ENCODE data around the gene TYMP. TPM values are rescaled to one million over a fixed set of nuclear protein-coding genes. Genes with fewer than 3 reads are reported as not detected.

TYMP gene
- total and polyA plus RNA-seq, 2 of the 4 experiments (the other 2 are of a cell fraction): 0.18 to 0.74 TPM

- Histone ChIP-seq H3K79me1 (ENCODE audit: low read depth in 1 of 2, low read length in 2 of 2) (peaks cover 0 to 3% of the 10 kb centered on the region in 2 experiments; a peak in 1 of 4 replicates), H2BK120ac (ENCODE audit: low read depth, low read length) (no peak overlapping the region), H4K8ac (ENCODE audit: low read depth in 2 of 2, low read length in 2 of 2) (no peak overlapping the region), H2AFZ (replicated peaks; ENCODE audit: low read length, poor library complexity) (peak overlapping the region; percentile 51), H2BK5ac (ENCODE audit: low read depth, low read length, poor library complexity, severe bottlenecking) (no peak overlapping the region), H3K14ac (replicated peaks; ENCODE audit: low read depth, low read length) (no peak overlapping the region), H4K5ac (ENCODE audit: low read depth, low read length) (no peak overlapping the region), H2AK5ac (ENCODE audit: low read depth, low read length) (no peak overlapping the region), H3K4me2 (ENCODE audit: low read depth, low read length) (no peak overlapping the region), H3K9me3 (ENCODE audit: control insufficient read depth, insufficient read depth, low read length) (no peaks in the 10 kb centered on the region), H4K91ac (ENCODE audit: insufficient read depth, low read depth, low read length) (no peak overlapping the region), H3K4me1 (ENCODE audit: control insufficient read depth, insufficient read depth, low read length) (no peaks in the 10 kb centered on the region), H3K27me3 (ENCODE audit: control insufficient read depth, insufficient read depth, low read length) (peaks cover 7% of the 10 kb centered on the region), H3K18ac (ENCODE audit: low read depth, low read length) (no peak overlapping the region), H3K36me3 (ENCODE audit: control insufficient read depth, insufficient read depth, low read length) (peaks cover 4% of the 10 kb centered on the region; the same call in 1 of the 2 replicates), H3K56ac (ENCODE audit: extremely low read depth, insufficient read depth, low read length) (no peak overlapping the region), H3K27ac (ENCODE audit: insufficient read depth, low read length) (no peak overlapping the region), H3K23ac (ENCODE audit: low read depth, low read length) (no peak overlapping the region), H4K20me1 (ENCODE audit: insufficient read depth, low read length) (no peaks in the 10 kb centered on the region; the same call in 1 of the 2 replicates), H3K9ac (ENCODE audit: low read depth, low read length) (no peak overlapping the region), H3K4ac (ENCODE audit: low read depth, low read length) (no peak overlapping the region), H3K4me3 (ENCODE audit: insufficient read depth, low read depth, low read length) (no peak overlapping the region), H2AK9ac (replicated peaks; ENCODE audit: low read depth, low read length, poor library complexity) (peak overlapping the region; percentile 37), H3K9me1 (ENCODE audit: insufficient read depth, low read length) (no peaks in the 10 kb centered on the region), H2BK20ac (ENCODE audit: low read depth, low read length) (no peak overlapping the region), H2BK15ac (ENCODE audit: low read depth, low read length) (no peak overlapping the region)
- in situ Hi-C loops (cut with MboI; ENCODE audit: low sequenced_read_pairs): no loop called here
- ATAC-seq (ENCODE audit: low read depth) (no peak), DNase-seq (no peak)
- no peak for TF ChIP-seq MAZ (IDR thresholded peaks at IDR 0.05; ENCODE audit: borderline replicate concordance, low read depth, low read length)
- TF ChIP-seq RFX5 (IDR thresholded peaks at IDR 0.05; ENCODE audit: low read depth, low read length): no peak
- TF ChIP-seq USF2 (IDR thresholded peaks at IDR 0.05; ENCODE audit: low read depth, low read length): 0 out of 2 replicates have a peak, but pooled peaks have one; percentile 29
- TF ChIP-seq RAD21 (IDR thresholded peaks at IDR 0.05; ENCODE audit: low read length): no peak
- no peak for TF ChIP-seq NFE2L2 (IDR thresholded peaks at IDR 0.05; ENCODE audit: low read depth, low read length)
- TF ChIP-seq FOS (IDR thresholded peaks at IDR 0.05; ENCODE audit: low read depth, low read length): no peak
- peak; percentile 23; the same call in 1 of the 2 replicates for TF ChIP-seq BHLHE40 (IDR thresholded peaks at IDR 0.05; ENCODE audit: low read depth, low read length)
- no peak for TF ChIP-seq POLR2A (IDR thresholded peaks at IDR 0.05; ENCODE audit: low read depth, low read length)
- POLR2A ChIA-PET (ENCODE audit: unreplicated experiment): no interaction called here
- 72% methylated on average over 15 of the region's 29 CpGs; no CpG with 5 or more reads in 1 of the 2 experiments for WGBS, 2 experiments (ENCODE audit: extremely low coverage in 2 of 2, insufficient read length in 1 of 2)
- no TSS peak for BruUV-seq (replicated peaks)
- intact Hi-C loops (cut with micrococcal nuclease): no loop called here
- CTCF ChIA-PET: no interaction called here
- dilution Hi-C loops (cut with HindIII; ENCODE audit: low sequenced_read_pairs, unreplicated experiment): no loop called here
These were observed 44.3 kb downstream of the TYMP start for GRCh38 chr22:50485221-50486131.
